ENCODE data around the gene CBR4.

CBR4 gene

DNA sequence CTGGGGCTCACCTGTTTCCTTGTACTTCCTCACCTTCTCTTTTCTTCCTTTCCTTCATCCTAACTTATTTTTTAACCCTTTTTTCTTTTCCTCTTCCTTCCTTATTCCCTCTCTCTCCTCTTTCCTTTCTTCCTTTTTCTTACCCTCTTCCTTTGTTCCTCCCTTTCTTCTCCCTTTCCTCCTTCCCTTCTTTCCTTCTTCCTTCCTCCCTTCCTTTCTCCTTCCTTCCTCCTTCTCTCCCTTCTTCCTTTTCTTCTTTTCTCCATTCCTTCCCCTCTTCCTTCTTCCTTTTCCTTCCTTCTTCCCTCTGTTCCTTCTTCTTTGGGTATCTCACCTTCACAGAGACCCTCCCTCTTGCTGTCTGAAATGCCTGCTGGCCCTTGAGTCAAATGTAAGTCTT lies 22.1 kb upstream of the CBR4 start:
- DNase-seq (ENCODE audit: low read depth), result no peak
- no peak overlapping the region for H3K4me3 ChIP-seq (ENCODE audit: low read length)
- TF ChIP-seq, protein P1, sequence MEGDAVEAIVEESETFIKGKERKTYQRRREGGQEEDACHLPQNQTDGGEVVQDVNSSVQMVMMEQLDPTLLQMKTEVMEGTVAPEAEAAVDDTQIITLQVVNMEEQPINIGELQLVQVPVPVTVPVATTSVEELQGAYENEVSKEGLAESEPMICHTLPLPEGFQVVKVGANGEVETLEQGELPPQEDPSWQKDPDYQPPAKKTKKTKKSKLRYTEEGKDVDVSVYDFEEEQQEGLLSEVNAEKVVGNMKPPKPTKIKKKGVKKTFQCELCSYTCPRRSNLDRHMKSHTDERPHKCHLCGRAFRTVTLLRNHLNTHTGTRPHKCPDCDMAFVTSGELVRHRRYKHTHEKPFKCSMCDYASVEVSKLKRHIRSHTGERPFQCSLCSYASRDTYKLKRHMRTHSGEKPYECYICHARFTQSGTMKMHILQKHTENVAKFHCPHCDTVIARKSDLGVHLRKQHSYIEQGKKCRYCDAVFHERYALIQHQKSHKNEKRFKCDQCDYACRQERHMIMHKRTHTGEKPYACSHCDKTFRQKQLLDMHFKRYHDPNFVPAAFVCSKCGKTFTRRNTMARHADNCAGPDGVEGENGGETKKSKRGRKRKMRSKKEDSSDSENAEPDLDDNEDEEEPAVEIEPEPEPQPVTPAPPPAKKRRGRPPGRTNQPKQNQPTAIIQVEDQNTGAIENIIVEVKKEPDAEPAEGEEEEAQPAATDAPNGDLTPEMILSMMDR (conservative IDR thresholded peaks at IDR 0.05; ENCODE audit: low read length), result no peak

DNA sequence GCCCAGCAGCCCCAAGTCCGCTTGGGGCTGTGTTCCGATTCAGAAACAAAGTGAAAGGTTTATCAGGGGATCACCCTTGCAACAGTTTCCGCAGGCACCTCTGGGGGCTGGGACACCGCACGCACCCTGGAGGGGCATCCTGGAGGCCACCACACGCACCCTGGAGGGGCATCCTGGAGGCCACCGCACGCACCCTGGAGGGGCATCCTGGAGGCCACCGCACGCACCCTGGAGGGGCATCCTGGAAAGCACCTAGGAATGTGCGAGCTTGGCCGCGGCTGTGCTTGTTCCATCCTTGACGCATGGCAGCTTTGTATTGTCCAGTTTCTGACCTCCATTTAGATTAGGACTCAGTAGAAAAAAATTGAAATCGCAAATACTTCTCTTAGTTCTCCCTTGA lies 21.3 kb upstream of the CBR4 start:
- no peak for DNase-seq (ENCODE audit: low read depth)
- TF ChIP-seq, protein P1 (conservative IDR thresholded peaks at IDR 0.05; ENCODE audit: low read length), result no peak
- H3K4me3 ChIP-seq (ENCODE audit: low read length), result no peak overlapping the region

DNA sequence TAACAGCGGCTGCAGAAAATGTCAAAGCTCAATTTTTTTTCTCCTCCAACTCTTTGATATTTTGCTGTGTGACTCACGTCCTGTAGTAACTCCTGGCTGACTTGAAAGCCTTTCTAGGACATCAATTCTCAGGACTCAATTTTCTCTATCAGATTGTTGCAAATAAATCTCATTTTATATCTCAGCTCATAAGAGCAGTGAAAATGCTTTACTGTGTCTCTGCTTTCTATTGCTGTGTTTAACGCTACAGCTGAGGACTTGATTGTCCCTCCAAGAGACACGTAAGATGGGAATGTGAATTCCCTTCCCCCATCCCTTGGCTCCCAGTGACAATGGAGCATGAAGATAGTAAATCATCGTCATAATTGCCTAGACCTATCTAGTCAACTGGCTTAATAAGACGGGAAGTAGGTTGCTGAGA lies 20.5 kb upstream of the CBR4 start:
- DNase-seq (ENCODE audit: low read depth), result peak; percentile 16
- TF ChIP-seq, protein P1 (conservative IDR thresholded peaks at IDR 0.05; ENCODE audit: low read length), result no peak
- no peak overlapping the region for H3K4me3 ChIP-seq (ENCODE audit: low read length)

DNA sequence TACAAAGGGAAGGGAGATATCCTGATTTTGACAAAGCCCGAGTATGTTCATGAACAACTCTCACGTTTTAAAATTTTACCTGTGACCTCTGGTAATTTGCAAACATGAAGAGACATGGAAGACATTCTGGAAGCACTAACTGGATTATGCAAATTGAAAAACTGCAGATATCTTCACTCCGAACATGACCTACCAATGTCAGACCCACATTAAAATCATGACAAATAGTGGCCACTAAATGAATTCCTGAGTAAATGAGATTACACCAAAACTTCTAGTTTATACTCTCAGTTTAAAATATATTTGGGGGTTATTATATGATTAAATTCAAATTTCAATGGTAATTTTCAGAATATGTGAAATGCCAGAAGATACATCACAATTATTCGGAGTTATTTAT lies 19.9 kb upstream of the CBR4 start:
- no peak for DNase-seq (ENCODE audit: low read depth)
- TF ChIP-seq, protein P1 (conservative IDR thresholded peaks at IDR 0.05; ENCODE audit: low read length), result no peak
- H3K4me3 ChIP-seq (ENCODE audit: low read length), result no peak overlapping the region

DNA sequence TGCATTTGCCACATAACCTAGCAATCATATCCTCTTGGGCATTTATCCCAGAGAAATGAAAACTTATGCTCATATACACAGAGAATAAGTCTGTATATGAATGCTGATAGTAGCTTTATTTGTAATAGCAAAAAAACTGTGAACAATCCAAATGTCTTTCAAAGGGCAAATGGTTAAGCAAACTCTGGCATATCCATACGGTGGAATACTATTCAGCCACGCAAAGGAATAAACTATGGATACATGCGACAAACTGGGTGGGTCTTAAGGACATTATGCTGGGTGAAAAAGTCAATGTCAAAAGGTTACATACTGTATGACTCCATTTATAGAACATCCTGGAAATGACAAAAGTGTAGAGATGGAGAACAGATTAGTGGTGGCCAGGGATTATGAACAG lies 17.6 kb upstream of the CBR4 start:
- DNase-seq (ENCODE audit: low read depth), result no peak
- H3K4me3 ChIP-seq (ENCODE audit: low read length), result no peak overlapping the region
- TF ChIP-seq, protein P1 (conservative IDR thresholded peaks at IDR 0.05; ENCODE audit: low read length), result no peak

DNA sequence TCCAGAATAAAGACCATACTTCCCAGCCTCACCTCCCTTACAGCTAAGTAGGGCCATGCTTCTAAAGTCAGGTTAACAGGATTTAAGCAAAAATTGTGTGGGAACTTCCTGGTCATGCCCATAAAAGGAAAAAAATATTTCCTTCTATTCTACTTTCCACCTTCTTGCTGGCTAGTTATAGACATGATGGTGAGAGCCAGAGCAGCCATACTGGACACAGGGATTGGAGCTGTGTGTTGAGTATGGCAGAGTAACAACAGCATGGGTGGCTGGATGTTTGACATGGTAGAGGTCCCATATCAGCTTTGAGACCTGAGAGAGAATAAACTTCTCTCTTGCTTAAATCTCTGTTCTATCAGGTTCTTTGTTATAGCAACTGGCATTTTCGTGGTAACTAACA lies 15.1 kb upstream of the CBR4 start:
- no peak for DNase-seq (ENCODE audit: low read depth)
- TF ChIP-seq, protein P1 (conservative IDR thresholded peaks at IDR 0.05; ENCODE audit: low read length), result no peak
- H3K4me3 ChIP-seq (ENCODE audit: low read length), result no peak overlapping the region

DNA sequence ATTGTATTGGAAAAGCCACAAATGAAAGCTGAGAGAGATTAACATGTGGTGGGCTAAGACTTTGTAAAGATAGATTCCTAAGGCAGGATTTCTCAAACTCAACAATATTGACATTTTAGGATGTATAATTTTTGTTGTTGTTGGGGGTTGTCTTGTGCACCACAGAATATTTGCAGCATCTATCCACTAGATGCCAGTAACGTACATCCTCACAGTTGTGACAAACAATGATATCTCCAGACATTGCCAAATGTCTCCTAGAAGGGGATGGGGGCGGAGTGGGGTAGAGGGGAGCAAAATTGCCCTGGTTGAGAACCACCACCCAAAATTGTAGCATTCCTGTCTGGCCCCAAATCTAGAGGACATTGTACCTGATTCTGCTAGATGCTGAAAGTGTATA lies 14.7 kb upstream of the CBR4 start:
- TF ChIP-seq, protein P1 (conservative IDR thresholded peaks at IDR 0.05; ENCODE audit: low read length), result peak; percentile 80
- H3K4me3 ChIP-seq (ENCODE audit: low read length), result no peak overlapping the region
- peak; percentile 54 for DNase-seq (ENCODE audit: low read depth)
